GM18873 (cell line): ENCODE results near the gene TMEM215.

Source experiments
- ATAC-seq: cut with Tn5 transposase; IDR thresholded peaks from one replicate; pipeline ENCODE4 v1.9.1; 2021; ENCODE audit warnings: mild to moderate bottlenecking, moderate library complexity, moderate number of reproducible peaks; ENCODE audit not compliant: unreplicated experiment, low FRiP score

Gene TMEM215

DNA sequence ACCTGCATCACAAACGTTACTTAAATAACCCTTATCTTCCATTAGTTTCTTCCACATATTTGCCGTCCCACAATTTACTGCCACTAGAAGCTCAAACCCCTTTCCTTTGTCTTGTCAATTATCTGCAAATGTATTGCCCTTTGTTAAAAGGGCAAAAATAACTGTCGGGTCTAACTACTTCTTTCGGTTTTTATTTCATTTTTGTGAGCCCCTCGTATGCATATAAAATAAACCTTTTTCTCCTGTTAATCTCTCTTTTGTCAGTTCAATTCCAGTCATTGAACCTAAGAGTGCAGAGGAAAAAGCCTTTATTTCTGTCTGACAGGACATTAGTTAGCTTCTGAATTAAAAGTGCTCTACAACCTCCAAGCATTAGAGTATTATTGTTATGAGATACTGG is 45.5 kb downstream of the TMEM215 start:
- no peak for ATAC-seq

DNA sequence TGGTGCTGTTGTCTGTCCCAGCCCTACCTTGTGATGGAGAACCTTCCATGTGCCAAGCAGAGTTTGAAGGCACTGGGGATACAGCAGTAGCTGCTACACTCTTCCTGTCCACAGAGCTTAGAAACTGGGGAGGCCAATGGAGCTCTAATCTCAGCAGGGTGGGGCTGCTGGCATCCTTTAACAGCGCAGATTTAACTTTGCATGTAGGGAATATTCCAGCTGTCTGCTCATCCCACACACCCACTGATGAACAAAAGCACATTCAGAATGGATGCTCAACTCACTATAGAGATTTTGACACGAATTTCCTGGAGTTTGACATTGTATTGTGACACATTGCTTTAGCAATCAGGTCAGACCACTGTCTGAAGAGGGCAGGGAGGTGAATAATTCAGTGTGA is 49.0 kb downstream of the TMEM215 start:
- no peak for ATAC-seq
